Activated T-cell treated with anti-CD3 and anti-CD28 coated beads for 1 hour (primary cell): ENCODE measurements around the gene EPHB3.

Experiments used
- DNase-seq: peaks from one replicate; pipeline ENCODE4 v3.0.0-alpha.2; 2020; ENCODE audit warnings: low read depth

The EPHB3 gene

DNA sequence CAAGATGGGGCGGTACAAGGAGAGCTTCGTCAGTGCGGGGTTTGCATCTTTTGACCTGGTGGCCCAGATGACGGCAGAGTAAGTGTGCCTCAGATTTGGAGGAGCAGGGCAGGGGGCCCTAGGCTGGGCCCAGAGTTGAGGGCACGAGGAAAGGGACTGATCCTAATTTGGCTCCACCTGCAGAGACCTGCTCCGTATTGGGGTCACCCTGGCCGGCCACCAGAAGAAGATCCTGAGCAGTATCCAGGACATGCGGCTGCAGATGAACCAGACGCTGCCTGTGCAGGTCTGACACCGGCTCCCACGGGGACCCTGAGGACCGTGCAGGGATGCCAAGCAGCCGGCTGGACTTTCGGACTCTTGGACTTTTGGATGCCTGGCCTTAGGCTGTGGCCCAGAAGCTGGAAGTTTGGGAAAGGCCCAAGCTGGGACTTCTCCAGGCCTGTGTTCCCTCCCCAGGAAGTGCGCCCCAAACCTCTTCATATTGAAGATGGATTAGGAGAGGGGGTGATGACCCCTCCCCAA is 19.8 kb downstream of the EPHB3 start:
- no peak for DNase-seq

DNA sequence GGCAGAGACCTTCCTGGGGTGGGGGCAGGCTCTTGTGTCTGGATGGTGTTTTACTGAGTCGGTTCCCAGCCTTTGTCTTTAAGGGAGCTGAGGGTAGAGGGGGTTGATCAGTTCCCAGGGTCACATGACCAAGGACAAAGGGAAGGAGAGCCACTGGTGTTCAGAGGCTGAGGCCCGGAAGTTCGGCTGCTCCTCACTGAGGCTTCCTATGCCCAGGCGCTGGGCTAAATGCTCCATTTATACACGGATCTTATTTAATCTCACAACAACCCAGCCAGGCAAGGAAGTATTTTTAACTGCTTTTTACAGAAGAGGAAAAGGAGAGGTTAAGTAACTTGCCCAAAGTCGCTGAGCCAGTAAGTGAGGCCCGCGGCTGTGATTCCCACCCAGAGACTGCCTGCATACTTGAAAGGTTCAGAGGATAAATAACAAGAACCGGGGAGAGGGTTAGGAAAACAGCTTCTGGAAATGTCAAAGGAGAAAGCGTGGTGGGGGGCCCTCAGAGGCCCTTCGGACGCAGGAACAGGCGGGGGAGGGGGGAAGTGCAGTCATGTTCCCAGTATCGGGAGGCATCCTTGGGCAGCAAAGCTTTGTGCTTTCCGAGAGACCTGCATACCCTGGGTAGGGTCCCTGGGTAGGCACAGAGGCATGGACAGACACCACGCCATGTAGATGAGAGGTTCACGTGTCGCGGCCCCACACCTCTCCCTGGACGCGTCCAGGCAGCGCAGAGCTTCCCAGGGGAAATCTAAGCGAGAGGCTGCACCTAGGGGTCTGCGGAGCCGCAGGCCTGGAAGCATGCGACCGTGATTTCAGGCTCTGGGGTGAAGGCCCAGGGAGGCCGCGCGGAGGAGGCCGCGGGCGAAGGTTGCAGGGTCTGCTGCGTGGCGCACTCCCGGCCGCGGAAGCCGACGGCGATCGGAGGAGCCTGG is 21.3 kb downstream of the EPHB3 start:
- DNase-seq = no peak

DNA sequence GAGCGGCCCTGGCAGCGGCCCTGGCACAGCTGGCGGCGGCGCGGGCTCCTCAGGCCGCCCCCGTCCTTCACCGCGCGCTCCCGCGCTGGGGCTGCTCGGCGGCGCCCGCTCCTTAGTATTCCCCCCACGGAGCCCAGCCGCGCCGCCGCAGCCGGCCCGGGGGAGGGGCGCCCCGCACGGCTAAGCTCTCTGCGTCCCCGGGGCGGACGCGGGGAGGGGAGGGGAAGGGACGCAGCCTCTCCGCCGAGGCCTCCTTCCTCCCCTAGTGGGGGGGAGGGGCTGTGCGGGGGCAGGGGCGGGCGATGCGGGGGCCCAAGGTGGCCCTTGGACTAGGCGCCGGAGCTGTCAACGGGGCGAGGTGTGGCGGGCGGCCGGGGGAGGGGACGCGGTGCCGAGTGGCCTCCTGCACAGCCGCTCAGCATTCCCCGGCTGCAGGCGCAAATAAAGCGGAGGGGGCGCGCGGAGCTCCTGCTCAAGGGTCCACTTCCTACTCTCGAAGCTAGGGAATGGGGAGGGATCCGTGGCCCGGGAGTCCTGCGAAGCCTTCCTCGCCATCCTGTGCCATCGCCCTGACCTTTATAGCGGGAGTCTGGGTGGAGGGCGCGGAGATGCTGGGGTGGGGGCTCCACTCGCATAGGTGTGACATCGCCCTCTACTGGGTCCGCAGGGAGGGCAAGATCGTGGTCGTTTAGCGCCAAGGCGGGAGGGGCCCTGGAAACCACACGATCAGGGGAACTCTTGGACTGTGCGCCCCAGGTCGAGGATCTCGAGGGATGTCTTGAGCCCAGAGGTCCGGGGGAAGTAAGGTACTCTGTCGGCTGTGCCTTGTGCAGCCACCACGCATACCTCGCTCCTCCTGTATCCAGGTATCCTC is 22.2 kb downstream of the EPHB3 start:
- no peak for DNase-seq

DNA sequence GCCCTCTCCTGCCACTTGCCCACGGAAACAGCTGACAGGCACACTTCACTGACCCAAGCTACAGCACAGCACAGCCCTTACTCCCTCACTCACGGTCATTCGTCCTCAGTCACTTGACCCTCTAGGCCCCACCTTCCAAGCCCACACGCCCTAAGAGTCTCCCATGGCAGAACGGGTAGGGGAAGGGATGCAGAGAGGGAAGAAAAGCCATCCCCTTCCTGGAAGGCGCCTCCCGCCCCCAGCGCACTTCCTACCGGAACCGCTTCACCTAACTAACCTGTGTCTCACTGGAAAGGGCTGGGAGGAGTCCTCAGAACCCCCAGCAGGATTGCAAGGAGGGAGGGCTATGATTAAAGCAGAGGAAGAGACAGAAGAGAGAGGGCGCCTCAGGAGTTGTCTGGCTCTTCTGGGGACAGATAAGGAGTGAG is 22.9 kb downstream of the EPHB3 start:
- no peak for DNase-seq

DNA sequence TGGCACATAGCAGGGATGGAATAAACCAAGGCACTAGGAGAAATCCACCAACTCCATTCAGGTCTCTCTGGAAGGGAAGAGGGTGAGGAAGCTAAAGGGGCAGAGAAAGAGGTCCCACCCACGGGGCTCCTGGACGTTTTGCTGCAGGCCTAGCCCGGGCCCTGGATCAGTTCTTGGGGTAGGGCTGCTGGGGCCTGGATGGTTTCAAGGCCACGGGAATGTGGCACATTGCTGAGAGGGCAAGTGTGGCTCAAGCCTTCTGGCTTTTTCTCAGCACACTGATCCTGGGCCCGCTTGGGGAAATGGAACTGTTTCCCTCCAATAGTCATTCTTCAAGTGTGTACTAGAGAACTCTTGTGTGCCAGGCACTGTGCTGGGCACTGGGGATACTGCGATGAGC is 24.0 kb downstream of the EPHB3 start:
- no peak for DNase-seq

DNA sequence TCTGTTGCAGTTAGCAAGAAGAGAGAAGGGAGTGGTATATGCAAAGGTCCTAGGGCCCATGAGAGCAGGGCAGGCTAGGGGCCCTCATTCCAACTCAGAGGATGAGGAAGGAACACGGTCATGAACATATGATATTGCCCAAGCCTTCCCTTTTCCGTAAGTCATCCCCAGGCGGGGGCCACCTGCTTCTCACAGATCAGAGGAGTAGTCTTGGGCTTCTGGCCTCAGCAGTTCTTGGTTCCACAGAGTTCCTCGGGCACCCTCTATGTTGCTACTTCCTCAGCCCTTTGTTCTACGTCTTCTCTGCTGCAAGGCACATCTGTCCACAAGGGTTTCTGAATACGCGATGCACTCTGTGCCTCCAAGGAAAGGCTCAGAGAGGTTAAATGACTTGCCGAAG is 25.3 kb downstream of the EPHB3 start:
- no peak for DNase-seq

DNA sequence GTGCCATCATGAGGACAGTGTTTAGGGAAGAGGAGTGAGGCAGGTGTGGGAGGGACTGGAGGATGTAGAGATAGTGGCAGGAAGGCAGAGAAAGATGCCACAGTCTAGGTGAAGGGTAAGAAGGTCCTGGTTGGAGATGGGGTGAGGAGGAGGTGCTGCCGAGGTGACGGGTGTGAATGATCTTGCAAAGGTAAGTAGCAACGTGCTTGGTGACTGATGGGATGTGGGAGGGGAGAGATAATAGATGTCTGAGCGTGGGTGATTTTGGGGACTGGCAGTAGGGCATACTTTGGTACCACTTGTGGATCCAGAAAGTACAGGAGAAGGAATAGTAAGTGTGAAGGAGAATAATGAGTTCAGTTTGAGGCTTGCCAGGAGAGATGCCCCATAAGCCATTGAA is 27.2 kb downstream of the EPHB3 start:
- no peak for DNase-seq

DNA sequence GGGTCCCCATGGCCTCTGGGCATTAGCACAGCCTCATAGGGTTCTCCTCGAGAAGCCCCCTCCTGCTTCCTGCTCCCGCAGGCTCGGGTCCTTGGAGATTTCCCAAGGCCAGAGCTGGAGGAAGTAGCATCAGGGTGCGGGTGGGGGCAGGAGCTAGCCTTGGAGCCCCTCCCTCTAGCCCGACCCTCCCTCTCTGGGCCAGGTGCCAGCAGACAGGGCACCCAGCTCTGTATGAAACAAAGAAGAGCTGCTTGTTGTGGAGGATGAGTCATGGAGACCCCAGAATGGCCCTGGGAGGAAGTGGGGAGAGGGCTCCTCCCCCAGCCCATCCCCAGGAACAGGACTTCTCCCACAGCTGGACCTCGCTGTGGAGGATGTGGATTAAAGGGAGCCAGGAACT is 29.2 kb downstream of the EPHB3 start:
- DNase-seq = no peak

DNA sequence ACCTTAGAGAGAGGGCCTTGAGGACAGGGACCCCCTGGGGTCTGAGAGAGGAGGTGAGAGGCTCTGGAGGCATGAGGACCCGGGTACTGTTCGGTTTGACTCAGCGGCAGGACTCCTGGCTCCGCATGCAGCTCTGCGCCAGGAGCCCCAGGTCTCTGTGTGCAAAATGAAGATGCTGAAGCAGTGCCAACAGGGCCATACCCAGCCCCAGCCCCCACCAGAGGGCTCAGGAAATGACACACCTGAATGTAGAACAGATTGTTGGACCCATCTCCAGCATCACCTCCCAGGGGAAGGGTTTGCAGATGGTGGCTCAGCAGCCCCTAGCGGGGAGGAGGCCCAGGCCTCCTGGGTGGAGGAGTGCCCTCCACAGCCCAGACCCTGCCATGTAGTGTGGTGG is 30.2 kb downstream of the EPHB3 start:
- DNase-seq = no peak

DNA sequence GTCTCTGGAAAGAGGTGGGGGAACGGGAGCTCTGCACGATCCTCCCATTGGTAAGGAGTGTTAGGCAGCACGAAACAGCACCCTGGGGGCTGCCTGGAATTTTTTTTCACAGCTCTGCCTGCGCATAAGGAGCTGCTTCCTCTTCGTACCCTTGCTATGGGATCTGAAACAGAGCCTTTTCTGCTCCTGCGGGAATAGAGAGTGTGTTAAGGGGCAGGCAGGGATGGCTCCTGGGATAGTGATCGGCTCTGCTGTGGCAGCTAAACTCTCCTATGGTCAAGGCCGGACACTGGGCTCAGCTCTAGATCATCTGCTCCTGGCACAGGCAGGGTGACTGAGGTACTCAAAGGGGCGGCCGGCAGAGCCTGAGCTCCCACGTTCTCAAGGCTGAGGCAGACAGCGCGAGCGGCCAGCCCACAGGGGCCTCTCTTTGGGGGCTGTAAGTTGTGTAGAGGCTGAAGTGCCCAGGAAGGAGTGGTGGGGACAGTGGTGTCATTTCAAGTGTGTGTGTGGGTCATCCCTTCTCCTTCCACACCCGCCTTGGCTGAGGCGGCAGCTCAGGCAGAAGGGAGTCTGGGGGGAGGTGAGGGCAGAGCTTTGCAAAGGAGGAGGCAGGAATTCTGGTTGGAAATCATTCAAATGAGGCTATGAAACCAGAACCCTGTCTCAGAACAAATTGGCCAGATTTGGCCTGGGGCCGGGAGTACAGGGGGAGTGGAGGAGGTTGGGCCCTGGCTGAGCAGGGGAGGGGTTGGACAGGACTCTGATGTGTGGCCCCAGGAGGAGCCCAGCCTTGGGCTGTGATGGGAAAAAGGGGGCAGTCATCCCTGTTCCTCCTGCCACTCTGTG is 31.0 kb downstream of the EPHB3 start:
- no peak for DNase-seq

DNA sequence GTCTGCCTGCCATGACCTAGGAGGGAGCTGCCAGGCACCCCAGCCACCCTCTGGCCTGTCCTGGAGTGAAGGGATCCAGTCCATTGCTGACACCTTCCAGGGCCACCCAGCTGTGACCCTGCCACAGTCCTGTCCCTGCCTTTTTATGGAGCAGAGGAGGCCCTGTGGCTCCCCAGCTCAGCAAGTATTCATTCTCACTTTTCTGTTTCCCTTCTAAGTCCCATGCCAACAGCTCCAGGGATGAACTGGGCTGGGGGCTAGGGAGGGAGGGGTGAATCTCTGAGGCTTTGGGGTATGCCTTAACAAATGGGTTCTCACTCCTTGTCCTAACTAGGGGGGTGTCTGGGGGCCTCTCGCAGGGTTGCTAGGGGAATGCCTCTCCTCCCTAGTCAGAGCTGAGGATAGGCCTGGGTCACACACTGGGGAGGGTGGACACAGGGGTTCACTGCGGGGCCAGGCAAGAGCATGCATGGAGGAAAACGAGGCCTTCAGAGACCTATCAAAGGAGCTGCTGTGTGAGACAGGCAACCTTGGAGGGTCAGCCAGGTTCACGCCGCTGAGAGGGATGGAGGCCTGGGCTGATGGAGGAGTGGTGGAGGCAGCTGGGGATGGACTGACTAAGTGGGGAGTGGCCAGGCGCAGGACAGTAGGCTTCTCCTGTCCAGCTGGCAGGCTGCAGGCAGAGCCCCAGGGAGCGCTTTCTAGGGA is 31.8 kb downstream of the EPHB3 start:
- no peak for DNase-seq

DNA sequence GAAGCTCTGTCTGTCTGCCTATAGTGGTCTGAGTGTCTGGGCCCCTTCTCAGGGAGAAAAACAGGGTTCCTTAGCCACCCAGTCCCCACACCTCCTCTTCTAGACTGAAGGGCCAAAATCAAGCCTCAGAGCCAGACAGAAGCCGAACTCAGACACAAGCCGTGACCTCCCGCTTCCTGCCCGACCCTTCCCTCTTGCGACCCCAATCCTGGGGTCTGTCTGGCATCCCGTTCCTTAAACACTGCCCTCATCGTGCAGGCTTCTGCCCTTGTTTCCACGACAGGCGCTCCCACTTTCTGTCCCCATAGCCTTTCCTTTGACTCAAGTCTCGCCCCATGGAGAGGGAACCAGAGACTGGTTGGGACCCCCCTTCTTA is 32.3 kb downstream of the EPHB3 start:
- DNase-seq = no peak

DNA sequence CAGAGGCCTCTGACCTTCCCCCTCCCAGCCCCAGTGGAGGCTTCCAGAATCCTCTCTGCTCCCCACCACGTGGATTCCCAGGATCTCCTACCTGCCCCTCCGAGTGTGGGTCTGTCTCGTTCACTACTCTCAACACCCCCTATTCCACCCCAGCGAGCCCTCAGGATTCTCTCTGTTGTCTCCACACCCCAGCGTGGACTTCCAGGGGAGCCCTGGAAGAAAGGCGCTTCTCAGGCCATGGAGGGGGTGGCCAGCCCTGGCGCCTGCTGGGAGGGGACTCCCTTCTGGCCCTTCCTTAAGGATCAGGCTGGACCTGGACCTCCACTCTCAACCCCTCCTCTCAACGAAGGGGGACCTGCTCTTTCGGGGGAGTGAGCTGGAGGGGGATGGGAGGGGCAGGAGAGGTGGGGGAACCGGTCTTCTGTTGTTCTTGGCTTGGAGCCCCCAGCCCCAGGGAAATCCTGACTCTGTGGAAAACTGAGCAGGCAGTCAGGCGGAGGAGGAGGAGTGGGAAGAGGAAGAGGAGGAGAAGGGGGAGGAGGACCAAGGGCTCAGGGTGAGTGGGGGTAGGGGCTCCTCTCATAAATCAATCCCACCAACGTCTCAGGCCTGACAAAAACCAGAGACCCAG is 32.9 kb downstream of the EPHB3 start:
- no peak for DNase-seq

DNA sequence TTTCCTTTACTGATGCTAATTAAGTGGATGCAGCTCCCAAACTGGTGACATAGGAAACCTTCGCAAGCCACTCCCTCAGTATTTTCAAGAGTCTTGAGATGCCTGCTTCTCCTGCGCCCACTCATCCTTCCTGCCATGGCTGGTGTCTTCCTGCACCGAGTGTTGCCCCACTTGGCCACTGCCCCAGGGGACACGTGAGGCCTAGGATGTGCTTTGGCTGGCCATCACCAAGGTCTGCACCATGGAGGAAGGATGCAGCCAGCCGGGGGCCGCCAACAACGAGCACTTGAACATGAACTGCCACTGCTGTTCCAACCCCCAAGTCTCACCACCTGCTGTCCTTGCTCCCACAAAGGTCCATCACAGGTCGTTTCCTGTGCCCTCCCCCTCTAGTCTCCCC is 34.1 kb downstream of the EPHB3 start:
- no peak for DNase-seq

DNA sequence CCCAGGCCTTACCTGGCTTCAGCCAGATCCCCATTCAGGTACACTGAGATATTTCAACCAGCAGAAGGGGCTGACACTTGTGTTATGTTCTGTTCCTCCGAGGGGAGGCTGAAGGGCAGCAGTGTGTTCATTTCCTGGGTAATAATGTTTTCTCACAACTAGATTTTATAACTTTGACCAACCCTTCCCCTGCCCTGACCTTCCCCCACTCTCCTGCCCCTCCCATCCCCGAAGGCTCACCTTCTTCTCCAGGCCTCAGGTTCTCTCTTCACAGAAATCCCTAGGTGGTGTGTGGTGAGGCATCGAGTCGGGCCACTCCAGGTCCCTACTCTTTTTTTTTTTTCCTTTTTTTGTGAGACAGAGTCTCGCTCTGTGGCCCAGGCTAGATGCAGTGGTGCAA is 34.6 kb downstream of the EPHB3 start:
- DNase-seq = no peak

DNA sequence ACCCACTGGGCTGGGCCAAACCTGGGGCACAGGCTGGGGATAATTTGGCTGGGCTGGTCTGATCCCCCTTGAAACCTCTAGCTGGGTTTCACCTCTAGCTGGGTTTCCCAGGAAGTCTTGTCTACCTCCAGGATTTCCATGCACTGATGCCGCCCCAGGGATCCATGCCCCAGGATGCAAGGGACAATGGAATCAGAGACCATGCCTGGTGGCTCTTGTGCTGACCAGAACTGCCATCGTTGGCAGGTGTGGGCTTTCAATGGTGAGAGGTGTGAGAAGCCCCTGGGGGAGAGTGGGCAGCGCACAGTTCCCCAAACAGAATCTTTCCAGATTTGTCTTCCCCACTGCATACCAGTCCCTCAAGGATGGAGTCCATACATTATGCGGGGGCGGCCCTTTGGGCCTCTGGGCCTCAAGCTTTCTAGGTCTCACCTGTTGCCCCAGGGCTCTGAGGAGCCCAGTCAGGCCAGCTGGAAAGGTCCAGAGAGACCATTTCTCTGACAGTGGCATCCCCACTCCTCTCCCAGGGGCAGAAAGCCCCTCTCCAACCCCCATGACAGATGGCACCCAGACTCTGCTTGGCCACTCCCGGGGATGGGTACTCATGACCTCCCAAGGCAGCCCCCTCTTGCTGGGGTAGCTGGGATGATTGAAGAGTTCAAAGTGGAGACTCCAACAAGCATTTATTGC is 35.4 kb downstream of the EPHB3 start:
- DNase-seq = no peak

DNA sequence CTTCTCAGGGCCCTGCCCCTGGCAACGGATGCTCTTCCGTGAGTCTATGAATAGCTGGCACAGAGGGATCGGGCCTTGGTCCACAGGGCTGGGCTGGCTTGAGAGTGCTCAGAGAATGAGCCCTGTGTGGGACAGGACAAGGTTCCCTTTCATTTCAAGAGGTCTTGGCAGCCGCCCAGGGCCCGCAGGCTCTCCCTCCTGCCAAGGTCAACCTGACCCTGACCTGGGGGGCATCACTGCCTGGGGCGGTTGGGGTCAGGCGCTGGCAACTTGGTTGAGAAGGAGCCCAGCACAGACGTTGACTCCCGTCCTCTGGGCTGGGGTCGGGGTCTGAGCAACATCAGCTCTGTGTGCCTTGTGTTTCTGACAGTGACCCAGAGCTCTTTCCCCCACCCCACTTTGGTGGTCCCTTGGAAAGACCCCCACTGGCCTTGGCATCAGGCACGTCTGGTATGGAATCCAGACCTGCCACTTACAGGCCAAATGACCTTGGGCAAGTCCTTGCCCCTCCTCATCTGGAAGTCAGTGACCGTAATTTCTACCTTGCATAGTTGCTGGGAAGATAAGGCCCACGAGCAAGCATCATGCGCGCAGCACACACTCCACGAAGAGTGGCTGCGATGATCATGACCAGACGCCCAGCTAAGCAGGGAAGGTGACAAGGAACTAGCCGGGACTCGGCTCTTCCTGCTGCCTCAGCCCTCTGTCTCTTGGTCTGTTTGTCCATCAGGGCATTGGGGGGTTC is 36.4 kb downstream of the EPHB3 start:
- no peak for DNase-seq

DNA sequence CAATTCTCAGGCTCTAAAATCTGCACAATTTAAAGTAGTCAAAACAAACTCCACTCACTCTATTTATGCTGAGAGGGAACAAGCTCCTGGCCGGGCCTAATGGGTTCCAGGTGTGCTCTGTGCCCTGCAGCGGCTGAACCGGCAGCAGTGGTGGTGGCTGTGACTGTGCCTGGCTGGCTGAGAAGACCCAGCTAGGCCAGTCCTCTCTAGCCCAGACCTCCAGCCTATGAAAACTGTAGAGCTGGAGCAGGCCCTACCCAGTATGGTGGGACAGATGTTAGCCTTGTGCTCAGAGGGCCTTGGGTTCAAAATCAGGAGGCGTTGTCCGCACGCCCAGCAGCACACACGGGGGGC is 37.0 kb downstream of the EPHB3 start:
- DNase-seq = no peak

DNA sequence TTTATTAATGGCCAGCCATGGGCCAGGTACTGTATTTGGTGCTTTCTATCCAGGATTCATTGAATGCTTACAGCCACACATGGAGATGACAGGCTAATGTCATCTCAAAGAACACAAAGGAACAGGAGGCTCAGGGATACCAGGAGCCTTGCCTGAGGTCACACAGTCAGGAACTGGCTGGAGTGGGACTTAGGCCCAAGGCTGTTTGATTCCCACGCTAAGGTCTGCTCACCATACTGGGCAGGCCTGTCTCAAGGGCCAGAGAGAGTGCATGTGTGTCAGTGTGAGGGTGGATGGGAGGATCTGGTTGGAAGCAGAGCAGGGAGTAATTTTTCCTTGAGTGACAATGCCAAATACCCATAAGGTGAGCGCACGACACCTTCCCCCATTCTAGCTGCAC is 37.6 kb downstream of the EPHB3 start:
- DNase-seq = no peak
